Osteoblast (primary cell): Measurements from ENCODE around the gene TRIM43. TPM values are rescaled to one million over a fixed set of nuclear protein-coding genes. Genes with fewer than 3 reads are reported as not detected.
"Not testable (repeated sequence)": the region's sequence is repeated elsewhere in the genome, so short reads cannot be mapped to it uniquely, and the experiment has no call there.

Source experiments
- DNase-seq: peaks from one replicate; pipeline ENCODE4 v3.0.0; 2011; ENCODE audit warnings: low spot score, mixed read lengths; ENCODE audit not compliant: insufficient read length; ENCODE audit errors: missing footprints
- H2AFZ ChIP-seq: 2 replicates; pipeline ENCODE4 v1.6.0; 2011; ENCODE audit warnings: mild to moderate bottlenecking, low read length
- H3K27ac ChIP-seq: 2 replicates; pipeline ENCODE4 v1.5.1; 2011; ENCODE audit warnings: mild to moderate bottlenecking, low read depth, low read length, moderate library complexity
- H3K27me3 ChIP-seq: 2 replicates; pipeline ENCODE4 v1.6.0; 2012; ENCODE audit warnings: mild to moderate bottlenecking, control low read depth, inconsistent platforms, low read length, moderate library complexity; ENCODE audit not compliant: insufficient read depth
- H3K36me3 ChIP-seq: 2 replicates; pipeline ENCODE4 v1.5.1; 2011; ENCODE audit warnings: mild to moderate bottlenecking, low read length, control low read depth, moderate library complexity; ENCODE audit not compliant: insufficient read depth
- H3K4me1 ChIP-seq: 2 replicates; pipeline ENCODE4 v1.5.1; 2011; ENCODE audit warnings: mild to moderate bottlenecking, low read length, control low read depth, moderate library complexity; ENCODE audit not compliant: insufficient read depth
- H3K4me2 ChIP-seq: 2 replicates; pipeline ENCODE4 v1.6.0; 2011; ENCODE audit warnings: mild to moderate bottlenecking, low read length; ENCODE audit not compliant: insufficient read depth
- H3K4me3 ChIP-seq: fragments of 200-600 bp; sonication (generic); 3 replicates; pipeline ENCODE4 v1.5.1; 2012; ENCODE audit warnings: mild to moderate bottlenecking, low read length, inconsistent platforms; ENCODE audit not compliant: insufficient read depth
- H3K79me2 ChIP-seq: 2 replicates; pipeline ENCODE4 v1.6.0; 2012; ENCODE audit warnings: mild to moderate bottlenecking, low read length, control low read depth, inconsistent platforms; ENCODE audit not compliant: insufficient read depth
- H3K9me3 ChIP-seq: 2 replicates; pipeline ENCODE4 v1.5.1; 2011; ENCODE audit warnings: low read depth, low read length, control low read depth
- H4K20me1 ChIP-seq: 2 replicates; pipeline ENCODE4 v1.6.0; 2012; ENCODE audit warnings: mild to moderate bottlenecking, low read length, control low read depth; ENCODE audit not compliant: insufficient read depth
- small RNA-seq: library from RNA; depleted of rRNA; stranded (forward); fragments of <200 nt; gene quantifications from one replicate; pipeline ENCODE3, GENCODE V24; 2012
- total RNA-seq: library from RNA; depleted of rRNA; stranded (reverse); fragments of >200 nt; gene quantifications from 2 replicates; pipeline ENCODE4 v1.2.3, GENCODE V29; 2012

Gene TRIM43
- total RNA-seq, 1 donor = not detected

DNA sequence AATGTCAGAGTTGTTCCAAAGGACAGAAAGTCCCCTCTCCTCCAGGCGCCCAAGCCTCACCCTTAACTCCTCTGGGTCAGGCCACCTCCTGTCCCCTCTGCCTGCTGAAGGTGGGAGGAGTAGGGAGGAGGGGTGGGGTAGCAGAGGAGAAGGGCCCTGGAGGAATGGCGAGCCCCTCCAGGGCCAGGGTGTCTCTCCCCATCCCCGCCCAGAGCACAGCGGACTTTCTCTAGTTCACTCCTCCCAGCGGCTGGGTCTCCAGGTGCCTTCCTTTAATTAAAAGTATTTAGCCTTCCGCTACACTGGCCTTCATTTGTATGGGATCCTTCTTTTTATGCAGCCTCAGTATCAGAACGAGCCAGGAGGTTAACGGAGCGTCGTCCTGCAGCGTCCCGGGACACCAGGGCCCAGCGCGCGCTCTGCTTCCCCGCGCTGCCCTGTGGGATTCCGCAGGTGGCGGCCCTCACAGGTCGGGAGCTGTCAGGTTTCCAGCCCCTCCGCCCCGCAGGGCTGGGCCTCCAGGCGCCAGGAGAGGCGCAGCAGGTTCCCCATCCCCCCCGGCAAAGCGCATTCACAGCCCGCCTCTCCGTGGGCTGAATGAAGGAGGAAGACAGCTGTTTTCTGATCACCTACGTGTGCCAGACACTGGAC, 57.2 kb downstream of the TRIM43 start:
- not testable (repeated sequence) for H3K36me3 ChIP-seq, H3K4me1 ChIP-seq, H3K27me3 ChIP-seq, H3K79me2 ChIP-seq, DNase-seq, H3K27ac ChIP-seq, H2AFZ ChIP-seq, H3K9me3 ChIP-seq, H3K4me3 ChIP-seq, H3K4me2 ChIP-seq, H4K20me1 ChIP-seq

Small RNA genes within 50 kb of the gene (small RNA-seq; reads per million reads assigned to genes)
- gene AC009237.4 (not detected), gene AC009237.7 (not detected)

Other genes starting within 250 kb of the TRIM43 start
- 19.7 and 21.4 TPM in 2 replicates for gene FAHD2A, start 189.3 kb upstream of the TRIM43 start, total RNA-seq
- 0.36 TPM in 1 of 2 replicates, not detected in the other for gene TRIM43B, start 107.2 kb upstream of the TRIM43 start, total RNA-seq